Karpas-422 (cell line): Measurements from ENCODE around the gene IGLON5. TPM values are rescaled to one million over a fixed set of nuclear protein-coding genes. Genes with fewer than 3 reads are reported as not detected.

Experiments used
- DNase-seq: peaks from one replicate; pipeline ENCODE4 v3.0.0-alpha.2; 2015
- H2AFZ ChIP-seq: fragments of 200-600 bp; sonication (generic); 2 replicates; pipeline ENCODE4 v1.6.1; 2014; ENCODE audit warnings: antibody characterized with exemption, low read length, mixed read lengths
- H3K27ac ChIP-seq: fragments of 200-600 bp; sonication (generic); 2 replicates; pipeline ENCODE4 v1.5.1; 2014; ENCODE audit warnings: mild to moderate bottlenecking, low read length, moderate library complexity
- H3K27me3 ChIP-seq: fragments of 200-600 bp; sonication (generic); 2 replicates; pipeline ENCODE4 v1.6.1; 2014; ENCODE audit warnings: low read length, mixed read lengths
- H3K36me3 ChIP-seq: fragments of 200-600 bp; sonication (generic); 2 replicates; pipeline ENCODE4 v1.6.1; 2014; ENCODE audit warnings: low read length, mixed read lengths; ENCODE audit not compliant: insufficient read depth
- H3K4me1 ChIP-seq: fragments of 200-600 bp; sonication (generic); 2 replicates; pipeline ENCODE4 v1.6.1; 2014; ENCODE audit warnings: mild to moderate bottlenecking, low read length, mixed read lengths
- H3K4me2 ChIP-seq: fragments of 200-600 bp; sonication (generic); 2 replicates; pipeline ENCODE4 v1.6.1; 2014; ENCODE audit warnings: low read length, low read depth, mild to moderate bottlenecking; ENCODE audit not compliant: poor library complexity, severe bottlenecking
- H3K4me3 ChIP-seq: fragments of 200-600 bp; sonication (generic); 2 replicates; pipeline ENCODE4 v1.5.1; 2014; ENCODE audit warnings: mild to moderate bottlenecking, antibody characterized with exemption, low read length, mixed read lengths
- H3K79me2 ChIP-seq: fragments of 200-600 bp; sonication (generic); 2 replicates; pipeline ENCODE4 v1.6.1; 2014; ENCODE audit warnings: mild to moderate bottlenecking, low read length, mixed read lengths
- H3K9ac ChIP-seq: fragments of 200-600 bp; sonication (generic); 2 replicates; pipeline ENCODE4 v1.6.0; 2014; ENCODE audit warnings: low read length
- H3K9me2 ChIP-seq: fragments of 200-600 bp; sonication (generic), shearing (Covaris generic); replicated peaks from 2 replicates; pipeline ENCODE4 v1.6.0; 2014; ENCODE audit warnings: mild to moderate bottlenecking, low read length, moderate library complexity; ENCODE audit not compliant: insufficient read depth
- H3K9me3 ChIP-seq: fragments of 300-700, 200-600 bp; sonication (generic); 2 replicates; pipeline ENCODE4 v1.6.1; 2014; ENCODE audit warnings: low read length, mixed read lengths
- H4K20me1 ChIP-seq: fragments of 200-600 bp; sonication (generic); 2 replicates; pipeline ENCODE4 v1.6.1; 2014; ENCODE audit warnings: mild to moderate bottlenecking, antibody characterized with exemption, low read length, low read depth; ENCODE audit not compliant: insufficient read depth
- total RNA-seq: library from RNA; depleted of rRNA; stranded (reverse); fragments of >200 nt; shearing (Covaris generic); gene quantifications from 2 replicates; pipeline ENCODE4 v1.2.3, GENCODE V29; 2014; ENCODE audit warnings: low replicate concordance

IGLON5 gene
- total RNA-seq, 1 experiment from 2014 or later = not detected

DNA sequence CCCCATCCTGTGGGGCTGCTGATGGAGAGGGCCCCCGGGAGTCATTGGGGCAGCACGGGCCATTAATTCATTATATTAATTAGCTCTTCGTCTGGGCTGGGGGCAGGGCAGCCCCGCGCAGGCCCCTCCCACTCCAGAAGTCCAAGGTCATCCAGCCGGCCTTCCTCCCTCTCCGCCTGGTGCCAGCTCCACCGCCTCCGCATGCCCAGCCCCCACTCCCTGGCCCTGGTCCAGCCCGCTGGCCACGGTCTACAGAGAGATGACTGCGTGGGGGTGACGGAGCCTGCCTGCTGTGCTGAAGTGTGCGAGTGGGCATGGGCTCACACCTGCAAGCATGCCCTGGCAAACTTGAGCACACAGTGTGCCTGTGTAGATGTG, 8.8 kb downstream of the IGLON5 start:
- no peaks in the 10 kb centered on the region; the same call in 1 of the 2 replicates for H4K20me1 ChIP-seq
- H3K9me2 ChIP-seq = no peaks in the 10 kb centered on the region
- H3K36me3 ChIP-seq = no peaks in the 10 kb centered on the region
- H3K9ac ChIP-seq = no peak overlapping the region
- no peak overlapping the region for H3K4me2 ChIP-seq
- H3K27me3 ChIP-seq = no peaks in the 10 kb centered on the region
- H3K4me1 ChIP-seq = no peaks in the 10 kb centered on the region
- H3K79me2 ChIP-seq = no peaks in the 10 kb centered on the region
- H2AFZ ChIP-seq = no peak overlapping the region
- DNase-seq = no peak
- H3K9me3 ChIP-seq = no peaks in the 10 kb centered on the region
- no peak overlapping the region for H3K27ac ChIP-seq
- H3K4me3 ChIP-seq = no peak overlapping the region

DNA sequence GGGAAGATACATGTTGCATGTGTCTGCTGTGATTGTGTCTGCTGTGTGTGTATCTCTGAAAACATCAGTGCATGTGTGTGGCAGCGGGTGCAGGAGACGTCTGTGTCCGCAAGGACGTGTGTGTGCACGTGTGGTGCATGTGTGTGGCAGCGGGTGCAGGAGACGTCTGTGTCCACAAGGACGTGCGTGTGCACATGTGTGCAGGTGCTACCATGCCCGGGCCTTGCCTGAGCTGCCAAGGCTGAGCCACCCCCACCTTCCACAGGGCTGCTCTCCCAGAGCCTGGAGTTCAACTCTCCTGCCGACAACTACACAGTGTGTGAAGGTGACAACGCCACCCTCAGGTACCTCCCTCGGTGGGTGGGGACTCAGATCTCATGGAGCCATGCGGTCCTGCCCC, 10.4 kb downstream of the IGLON5 start:
- Histone ChIP-seq H3K4me1 (no peaks in the 10 kb centered on the region), H3K79me2 (no peaks in the 10 kb centered on the region), H3K27ac (no peak overlapping the region), H3K4me3 (no peak overlapping the region), H3K36me3 (no peaks in the 10 kb centered on the region), H3K4me2 (no peak overlapping the region), H3K9me3 (no peaks in the 10 kb centered on the region), H2AFZ (no peak overlapping the region), H3K27me3 (no peaks in the 10 kb centered on the region), H3K9me2 (no peaks in the 10 kb centered on the region), H3K9ac (no peak overlapping the region), H4K20me1 (no peaks in the 10 kb centered on the region; the same call in 1 of the 2 replicates)
- DNase-seq = no peak

DNA sequence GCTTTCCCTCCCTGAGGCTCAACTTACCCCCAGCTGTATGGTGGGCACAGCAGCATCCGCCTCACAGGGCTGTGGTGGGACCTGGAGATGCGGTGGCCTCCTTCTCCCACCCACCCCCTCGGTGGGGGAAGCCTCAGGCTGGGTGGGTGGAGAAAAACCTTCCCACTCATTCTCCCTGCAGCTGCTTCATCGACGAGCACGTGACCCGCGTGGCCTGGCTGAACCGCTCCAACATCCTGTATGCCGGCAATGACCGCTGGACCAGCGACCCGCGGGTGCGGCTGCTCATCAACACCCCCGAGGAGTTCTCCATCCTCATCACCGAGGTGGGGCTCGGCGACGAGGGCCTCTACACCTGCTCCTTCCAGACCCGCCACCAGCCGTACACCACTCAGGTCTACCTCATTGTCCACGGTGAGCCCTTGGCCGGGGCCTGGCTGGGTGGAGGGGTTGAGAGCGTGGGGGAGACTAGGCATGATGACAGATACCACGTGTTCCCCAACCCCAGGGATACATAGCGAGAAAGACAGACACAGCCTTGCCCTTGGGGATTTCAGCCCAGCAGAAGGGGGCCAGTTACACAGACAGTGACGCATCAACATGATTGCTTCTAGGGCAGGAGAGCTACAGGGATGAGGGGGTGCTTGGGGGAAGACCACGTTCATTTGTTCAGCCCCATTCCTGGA, 12.2 kb downstream of the IGLON5 start:
- no peaks in the 10 kb centered on the region for H3K36me3 ChIP-seq
- H3K4me1 ChIP-seq = no peaks in the 10 kb centered on the region
- H3K27ac ChIP-seq = no peak overlapping the region
- H3K4me2 ChIP-seq = no peak overlapping the region
- no peaks in the 10 kb centered on the region for H3K9me2 ChIP-seq
- no peaks in the 10 kb centered on the region for H3K9me3 ChIP-seq
- DNase-seq = no peak
- H3K4me3 ChIP-seq = no peak overlapping the region
- no peaks in the 10 kb centered on the region for H3K27me3 ChIP-seq
- no peaks in the 10 kb centered on the region; the same call in 1 of the 2 replicates for H4K20me1 ChIP-seq
- H2AFZ ChIP-seq = no peak overlapping the region
- H3K79me2 ChIP-seq = no peaks in the 10 kb centered on the region
- no peak overlapping the region for H3K9ac ChIP-seq

DNA sequence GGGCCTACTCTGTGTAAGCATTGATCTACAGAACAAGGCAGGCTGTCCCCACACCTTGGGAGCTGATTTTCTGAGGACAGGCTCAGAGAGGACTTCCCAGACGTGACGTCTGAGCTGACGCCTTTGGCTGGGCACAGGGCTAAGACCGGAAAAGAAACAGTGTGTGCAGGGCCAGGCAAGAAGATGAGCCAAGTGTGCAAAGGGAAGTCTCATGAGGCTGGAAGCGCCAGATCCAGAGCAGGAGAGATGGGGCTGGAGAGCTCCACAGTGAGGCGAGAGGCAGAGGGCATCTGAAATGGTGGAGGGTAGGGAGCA, 12.7 kb downstream of the IGLON5 start:
- Histone ChIP-seq H3K27ac (no peak overlapping the region), H3K4me3 (no peak overlapping the region), H2AFZ (no peak overlapping the region), H4K20me1 (no peaks in the 10 kb centered on the region), H3K36me3 (no peaks in the 10 kb centered on the region), H3K9me3 (no peaks in the 10 kb centered on the region), H3K4me1 (no peaks in the 10 kb centered on the region), H3K27me3 (no peaks in the 10 kb centered on the region), H3K9me2 (no peaks in the 10 kb centered on the region), H3K9ac (no peak overlapping the region), H3K4me2 (no peak overlapping the region), H3K79me2 (no peaks in the 10 kb centered on the region)
- DNase-seq = no peak

DNA sequence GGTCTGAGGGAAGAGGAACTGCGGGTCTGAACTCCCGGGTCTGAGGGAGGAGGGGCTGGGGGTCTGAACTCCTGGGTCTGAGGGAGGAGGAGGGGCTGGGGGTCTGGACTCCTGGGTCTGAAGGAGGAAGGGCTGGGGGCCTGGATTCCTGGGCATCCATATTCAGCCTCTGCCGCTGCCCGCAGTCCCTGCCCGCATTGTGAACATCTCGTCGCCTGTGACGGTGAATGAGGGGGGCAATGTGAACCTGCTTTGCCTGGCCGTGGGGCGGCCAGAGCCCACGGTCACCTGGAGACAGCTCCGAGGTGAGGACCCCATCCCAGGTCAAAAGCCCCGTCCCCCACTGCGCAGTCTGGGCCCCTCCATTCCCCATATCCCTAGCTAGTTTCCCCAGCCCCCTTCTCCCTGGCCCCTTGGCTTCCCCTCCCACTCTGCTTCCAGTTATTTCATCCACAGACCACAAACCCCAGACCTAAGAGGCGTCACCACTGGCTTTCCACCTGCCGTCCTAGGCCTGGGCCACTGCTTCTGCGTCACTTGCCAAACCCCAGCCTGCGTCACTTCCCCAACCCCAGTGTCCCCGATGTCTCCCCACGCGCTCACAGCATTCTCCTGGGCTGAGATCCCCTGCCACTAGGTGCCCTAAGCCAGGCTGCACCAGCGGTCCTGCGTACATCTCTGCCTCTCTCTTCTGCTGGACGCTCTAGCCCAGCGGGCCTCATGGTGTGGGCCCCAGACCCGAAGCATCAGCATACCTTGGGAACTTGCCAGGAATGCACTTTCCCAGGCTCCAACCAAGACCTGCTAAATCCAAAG, 13.9 kb downstream of the IGLON5 start:
- H3K79me2 ChIP-seq = no peaks in the 10 kb centered on the region
- no peaks in the 10 kb centered on the region for H3K9me3 ChIP-seq
- H3K9me2 ChIP-seq = no peaks in the 10 kb centered on the region
- no peak overlapping the region for H3K9ac ChIP-seq
- H3K4me3 ChIP-seq = no peak overlapping the region
- DNase-seq = peak; percentile 55
- no peak overlapping the region for H2AFZ ChIP-seq
- no peak overlapping the region for H3K4me2 ChIP-seq
- H3K27ac ChIP-seq = no peak overlapping the region
- no peaks in the 10 kb centered on the region for H4K20me1 ChIP-seq
- no peaks in the 10 kb centered on the region for H3K27me3 ChIP-seq
- no peaks in the 10 kb centered on the region for H3K4me1 ChIP-seq
- no peaks in the 10 kb centered on the region for H3K36me3 ChIP-seq

DNA sequence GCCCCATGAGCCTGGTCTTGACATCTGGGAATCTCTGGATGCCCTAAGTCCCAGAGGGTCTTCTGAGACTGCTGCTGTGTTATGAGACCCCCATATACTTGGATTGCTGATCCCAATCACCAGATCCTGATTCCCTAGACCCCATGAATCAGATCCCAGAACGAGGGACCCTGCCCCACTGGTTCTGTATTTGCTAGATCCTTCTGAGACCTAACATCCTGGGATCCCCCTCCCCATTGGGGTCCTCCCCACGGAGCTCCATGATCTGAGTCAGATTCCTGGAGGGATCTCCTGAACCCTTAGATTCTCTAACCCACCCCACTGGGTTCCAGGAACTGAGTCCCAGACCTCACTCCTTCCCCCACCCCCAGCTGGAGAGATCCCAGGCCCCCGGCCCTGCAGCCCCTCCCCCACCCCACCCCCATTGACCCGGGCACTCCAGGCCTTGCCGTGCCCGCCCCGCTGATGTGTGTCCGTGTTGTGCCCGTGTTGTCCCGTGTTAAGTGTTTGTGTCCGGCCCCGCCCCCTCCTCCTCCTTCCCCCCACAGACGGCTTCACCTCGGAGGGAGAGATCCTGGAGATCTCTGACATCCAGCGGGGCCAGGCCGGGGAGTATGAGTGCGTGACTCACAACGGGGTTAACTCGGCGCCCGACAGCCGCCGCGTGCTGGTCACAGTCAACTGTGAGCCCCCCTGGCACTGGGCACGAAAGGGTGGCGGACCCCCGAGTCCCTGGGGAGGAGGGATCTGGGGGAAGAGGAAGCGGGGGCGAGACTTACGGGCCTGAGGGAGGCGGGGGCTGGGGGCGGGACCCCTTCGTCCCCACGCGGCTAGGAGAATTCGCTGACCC, 15.0 kb downstream of the IGLON5 start:
- Histone ChIP-seq H2AFZ (no peak overlapping the region), H3K4me2 (no peak overlapping the region)
- DNase-seq = no peak

DNA sequence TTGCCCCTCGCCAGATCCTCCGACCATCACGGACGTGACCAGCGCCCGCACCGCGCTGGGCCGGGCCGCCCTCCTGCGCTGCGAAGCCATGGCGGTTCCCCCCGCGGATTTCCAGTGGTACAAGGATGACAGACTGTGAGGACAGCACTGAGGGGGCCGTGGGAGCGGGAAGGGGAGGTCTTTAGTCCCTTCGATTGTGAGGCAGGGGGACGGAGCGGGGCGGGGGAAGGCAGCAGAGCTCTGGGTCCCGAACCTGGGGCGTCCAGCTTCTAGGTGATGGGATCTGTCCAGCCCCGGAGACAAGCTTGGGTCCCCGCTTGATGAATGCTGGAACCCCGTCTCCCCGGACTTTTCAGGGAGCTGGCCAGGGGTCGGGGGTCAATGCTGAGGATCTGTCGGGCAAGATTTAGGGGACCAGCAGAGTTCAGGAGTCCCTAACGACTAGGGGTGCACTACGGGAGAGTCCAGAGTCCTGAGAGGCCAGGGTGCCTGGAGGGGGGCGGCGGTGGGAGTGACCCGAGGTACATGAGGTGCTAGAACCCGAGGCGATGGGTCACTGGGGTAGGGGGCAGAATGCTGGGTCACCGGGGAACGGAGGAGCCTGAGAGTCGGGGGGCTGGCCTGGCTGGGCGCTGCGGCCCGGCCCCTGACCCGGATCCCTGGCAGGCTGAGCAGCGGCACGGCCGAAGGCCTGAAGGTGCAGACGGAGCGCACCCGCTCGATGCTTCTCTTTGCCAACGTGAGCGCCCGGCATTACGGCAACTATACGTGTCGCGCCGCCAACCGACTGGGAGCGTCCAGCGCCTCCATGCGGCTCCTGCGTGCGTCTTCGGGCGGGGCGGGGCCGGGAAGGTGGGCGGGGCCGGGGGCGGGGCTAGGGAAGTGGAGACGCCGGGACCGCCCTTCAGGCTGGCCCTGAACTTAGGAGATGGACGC, 15.9 kb downstream of the IGLON5 start:
- Histone ChIP-seq H3K79me2 (no peaks in the 10 kb centered on the region), H4K20me1 (no peaks in the 10 kb centered on the region), H3K9me3 (no peaks in the 10 kb centered on the region), H3K4me1 (no peaks in the 10 kb centered on the region), H2AFZ (no peak overlapping the region), H3K4me3 (no peak overlapping the region), H3K27ac (no peak overlapping the region), H3K27me3 (no peaks in the 10 kb centered on the region), H3K4me2 (no peak overlapping the region), H3K36me3 (peaks cover 15% of the 10 kb centered on the region), H3K9ac (no peak overlapping the region), H3K9me2 (no peaks in the 10 kb centered on the region)
- no peak for DNase-seq

More for the DNA sequence above, 15.0 kb downstream of the IGLON5 start:
- Histone ChIP-seq H3K27ac (no peak overlapping the region), H3K4me3 (no peak overlapping the region), H3K27me3 (no peaks in the 10 kb centered on the region), H4K20me1 (no peaks in the 10 kb centered on the region), H3K9ac (no peak overlapping the region), H3K4me1 (no peaks in the 10 kb centered on the region), H3K9me3 (no peaks in the 10 kb centered on the region), H3K9me2 (no peaks in the 10 kb centered on the region), H3K79me2 (no peaks in the 10 kb centered on the region), H3K36me3 (peaks cover 6% of the 10 kb centered on the region; the same call in 1 of the 2 replicates)
